Fibroblast of lung (primary cell): Measurements from ENCODE around the gene HEBP2.

Source experiments
- EZH2 ChIP-seq: IDR thresholded peaks from 2 replicates; pipeline ENCODE4 v1.5.1; 2012; ENCODE audit warnings: low read length, control low read depth, mild to moderate bottlenecking; ENCODE audit errors: missing control alignments
- TF ChIP-seq, protein P1 (sequence below), 2 donors: IDR thresholded peaks in 1 of 2; conservative IDR thresholded peaks in 1 of 2; 1 replicate in 1 of 2; 2 replicates in 1 of 2; pipeline ENCODE4 v1.5.1; 2011 to 2012; ENCODE audit warnings: low read length in 2 of 2, control low read depth in 1 of 2, inconsistent platforms in 1 of 2, low read depth in 1 of 2, mild to moderate bottlenecking in 1 of 2

DNA sequence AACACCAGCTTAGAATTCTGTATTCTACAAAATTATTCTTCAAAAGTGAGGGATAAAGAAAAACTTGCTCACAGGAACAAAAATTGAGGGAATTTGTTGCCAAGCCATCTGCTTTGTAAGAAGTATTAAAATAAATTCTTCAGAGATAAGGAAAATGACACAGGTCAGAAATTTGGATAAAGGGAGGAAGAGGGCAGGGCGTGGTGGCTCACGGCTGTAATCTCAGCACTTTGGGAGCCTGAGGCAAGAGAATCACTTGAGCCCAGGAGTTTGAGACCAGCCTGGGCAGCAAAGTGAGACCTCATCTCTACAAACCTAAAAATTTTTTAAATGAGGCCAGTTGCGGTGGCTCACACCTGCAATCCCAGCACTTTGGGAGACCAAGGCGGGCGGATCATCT, 14.5 kb upstream of the HEBP2 start:
- TF ChIP-seq, protein P1, sequence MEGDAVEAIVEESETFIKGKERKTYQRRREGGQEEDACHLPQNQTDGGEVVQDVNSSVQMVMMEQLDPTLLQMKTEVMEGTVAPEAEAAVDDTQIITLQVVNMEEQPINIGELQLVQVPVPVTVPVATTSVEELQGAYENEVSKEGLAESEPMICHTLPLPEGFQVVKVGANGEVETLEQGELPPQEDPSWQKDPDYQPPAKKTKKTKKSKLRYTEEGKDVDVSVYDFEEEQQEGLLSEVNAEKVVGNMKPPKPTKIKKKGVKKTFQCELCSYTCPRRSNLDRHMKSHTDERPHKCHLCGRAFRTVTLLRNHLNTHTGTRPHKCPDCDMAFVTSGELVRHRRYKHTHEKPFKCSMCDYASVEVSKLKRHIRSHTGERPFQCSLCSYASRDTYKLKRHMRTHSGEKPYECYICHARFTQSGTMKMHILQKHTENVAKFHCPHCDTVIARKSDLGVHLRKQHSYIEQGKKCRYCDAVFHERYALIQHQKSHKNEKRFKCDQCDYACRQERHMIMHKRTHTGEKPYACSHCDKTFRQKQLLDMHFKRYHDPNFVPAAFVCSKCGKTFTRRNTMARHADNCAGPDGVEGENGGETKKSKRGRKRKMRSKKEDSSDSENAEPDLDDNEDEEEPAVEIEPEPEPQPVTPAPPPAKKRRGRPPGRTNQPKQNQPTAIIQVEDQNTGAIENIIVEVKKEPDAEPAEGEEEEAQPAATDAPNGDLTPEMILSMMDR (conservative IDR thresholded peaks at IDR 0.05 in 1 of 2, IDR thresholded peaks at IDR 0.05 in 1 of 2; ENCODE audit: low read depth in 1 of 2, low read length in 2 of 2), result no peak
- TF ChIP-seq EZH2, result no peak
